Measurements from ENCODE around the gene DNAH2.

The DNAH2 gene

DNA sequence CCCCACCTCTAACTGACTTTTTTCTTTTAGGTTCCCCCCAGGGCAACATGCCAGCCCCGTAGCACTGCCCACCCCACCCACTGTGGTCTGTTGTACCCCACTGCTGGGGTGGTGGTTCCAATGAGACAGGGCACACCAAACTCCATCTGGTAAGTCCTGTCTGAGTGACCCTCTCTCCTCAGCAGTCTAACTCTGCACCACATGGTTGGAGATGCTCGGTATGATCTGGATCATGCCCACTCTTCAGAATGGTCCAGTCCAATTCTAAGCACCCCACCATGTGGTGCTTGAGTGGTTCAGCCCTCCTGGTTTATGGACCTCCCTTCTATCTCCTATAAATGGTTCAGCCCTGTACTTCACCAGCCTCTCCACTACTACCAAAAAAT is 122.3 kb downstream of the DNAH2 start:
- no peak for DNase-seq (ENCODE audit: low spot score)

DNA sequence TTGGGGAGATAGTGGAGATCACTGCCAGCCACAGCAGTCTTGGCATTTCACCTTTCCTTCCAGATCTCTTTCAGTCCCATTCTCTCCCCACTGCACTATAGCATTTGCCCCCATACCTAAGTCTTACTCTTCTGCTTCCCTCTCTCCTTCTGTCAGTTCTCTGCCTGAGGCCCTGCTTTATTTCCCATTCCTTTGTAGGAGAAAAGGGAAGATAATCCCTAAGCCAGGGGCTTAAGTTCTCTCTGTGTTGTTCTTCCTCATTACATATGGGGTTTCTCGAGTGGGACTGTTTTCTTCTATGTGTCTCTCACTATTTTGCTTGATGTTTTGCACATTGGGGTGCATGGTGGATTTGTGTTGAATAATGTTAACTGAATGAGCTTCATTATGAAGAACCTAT is 122.9 kb downstream of the DNAH2 start:
- DNase-seq (ENCODE audit: low spot score) = no peak

DNA sequence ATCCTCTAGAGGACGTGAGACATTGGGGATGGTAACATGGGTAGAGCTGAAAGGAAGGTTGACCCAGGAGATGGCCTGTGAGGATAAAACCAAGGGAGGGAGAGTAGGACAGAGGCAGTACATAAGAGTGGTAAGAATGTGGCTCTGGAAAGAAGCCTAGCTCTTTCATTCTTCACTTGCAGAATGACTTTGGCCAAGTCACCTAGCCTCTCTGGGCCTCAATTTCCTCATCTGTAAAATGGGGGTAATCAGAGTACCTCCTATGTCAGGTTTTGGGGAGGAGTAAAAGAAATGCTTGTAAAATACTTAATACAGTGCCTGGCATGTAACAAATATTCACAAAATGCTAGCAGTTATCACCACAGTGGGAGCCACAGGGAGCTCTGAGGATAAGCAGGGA is 123.3 kb downstream of the DNAH2 start:
- no peak for DNase-seq (ENCODE audit: low spot score)

DNA sequence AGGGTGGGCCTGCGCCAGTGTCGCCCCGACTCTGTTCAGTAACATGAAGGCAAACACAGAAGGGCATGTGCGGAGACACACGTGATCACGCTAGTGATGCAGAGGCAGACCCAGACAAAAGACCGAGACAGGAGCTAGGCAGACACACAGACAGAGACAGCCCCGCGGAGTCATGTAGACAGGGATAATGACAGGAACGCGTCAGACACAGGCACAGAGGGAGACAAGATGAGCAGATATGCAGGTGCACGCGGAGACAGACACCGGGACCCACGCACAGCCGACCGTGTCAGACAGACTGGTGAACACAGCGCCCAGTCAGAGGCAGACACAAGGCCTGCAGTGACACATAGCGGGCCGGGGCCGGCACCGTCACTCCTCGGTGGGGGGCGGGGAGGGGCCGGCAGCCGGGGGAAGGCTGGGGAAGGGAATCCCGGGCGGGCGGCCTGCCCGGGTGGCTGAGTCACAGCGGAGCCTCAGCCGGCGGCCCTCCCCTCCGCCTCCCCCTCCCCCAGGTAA is 123.9 kb downstream of the DNAH2 start:
- peak; percentile 89 for DNase-seq (ENCODE audit: low spot score)

DNA sequence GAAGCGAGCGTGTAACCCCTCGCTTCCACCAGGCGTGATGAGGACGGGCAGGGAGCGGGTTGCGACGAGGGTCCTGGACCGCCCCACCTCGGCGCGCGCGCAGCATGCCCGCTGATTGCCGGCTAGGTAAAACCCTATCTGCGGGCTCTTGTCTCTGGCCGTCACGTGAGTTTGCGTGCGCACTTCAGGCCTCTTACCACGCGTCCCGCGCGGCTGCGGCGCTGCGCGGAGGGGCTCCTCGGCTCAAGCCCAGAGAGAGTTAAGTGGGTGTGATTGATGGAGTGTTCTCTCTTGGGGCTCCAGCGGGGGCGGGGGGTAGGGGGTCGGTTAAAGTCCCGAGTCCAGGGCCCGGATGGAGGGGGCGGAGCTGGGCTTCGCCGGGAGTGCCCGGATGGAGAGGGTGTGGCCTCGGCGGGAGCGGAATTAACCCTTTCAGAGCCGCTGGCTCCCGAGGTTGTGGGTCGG is 124.4 kb downstream of the DNAH2 start:
- peak; percentile 89 for DNase-seq (ENCODE audit: low spot score)

DNA sequence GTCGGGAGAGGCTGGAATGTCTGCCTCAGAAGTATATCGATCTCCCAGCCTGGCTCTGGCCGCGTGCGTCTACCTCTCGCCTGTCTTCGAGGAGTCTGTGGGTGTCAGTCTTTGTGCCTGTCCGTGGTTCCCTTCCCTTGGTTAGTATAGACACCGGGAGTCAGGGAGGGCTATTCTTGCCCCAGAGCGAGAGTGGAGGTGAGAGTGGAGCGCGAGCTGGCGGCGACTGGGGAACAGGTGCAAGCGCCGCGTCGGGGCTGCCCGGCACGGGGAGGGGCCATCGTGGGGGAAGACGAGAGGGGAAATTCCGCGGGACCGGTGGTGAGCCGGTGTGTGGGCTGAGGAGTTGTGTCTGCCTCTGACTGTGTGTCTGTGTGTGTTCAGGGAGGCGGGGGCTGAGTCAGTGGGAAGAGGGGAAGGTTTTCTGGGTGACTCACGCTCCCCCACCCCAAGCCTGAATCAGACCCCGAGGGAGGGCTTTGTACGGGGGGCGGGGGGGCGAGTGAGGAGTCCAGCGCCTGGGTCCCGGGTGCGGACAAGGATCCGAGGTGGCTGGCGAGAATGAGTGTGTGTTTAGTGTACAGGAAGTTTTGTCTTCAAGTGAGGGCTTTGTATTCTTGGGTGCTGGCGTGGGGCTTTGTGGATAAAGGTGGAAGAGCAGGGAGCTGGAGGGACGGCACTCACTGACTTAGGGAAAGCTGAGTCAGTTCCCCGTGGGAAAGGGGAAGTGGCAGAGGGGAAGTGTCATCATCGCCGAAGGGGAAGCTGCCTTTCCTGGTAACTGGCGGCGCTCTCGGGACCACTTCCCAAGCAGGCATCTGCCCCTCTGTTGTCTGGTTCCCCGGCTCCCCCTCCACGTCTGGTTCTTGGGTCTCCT is 125.1 kb downstream of the DNAH2 start:
- peak; percentile 67 for DNase-seq (ENCODE audit: low spot score)

DNA sequence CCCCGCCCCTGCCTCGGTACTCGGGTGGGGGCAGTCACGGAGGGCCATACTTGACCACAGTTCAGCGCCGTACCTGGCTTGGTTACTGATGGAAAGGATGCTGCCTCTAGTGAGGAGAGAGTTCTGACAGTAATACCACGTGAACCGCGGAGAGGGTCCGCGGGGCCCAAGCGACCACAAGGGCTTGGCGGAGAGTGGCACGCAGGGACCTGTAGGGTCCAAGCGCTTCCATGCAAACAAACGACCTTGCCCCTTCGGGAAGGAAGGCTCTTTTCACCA is 125.7 kb downstream of the DNAH2 start:
- DNase-seq (ENCODE audit: low spot score) = no peak

DNA sequence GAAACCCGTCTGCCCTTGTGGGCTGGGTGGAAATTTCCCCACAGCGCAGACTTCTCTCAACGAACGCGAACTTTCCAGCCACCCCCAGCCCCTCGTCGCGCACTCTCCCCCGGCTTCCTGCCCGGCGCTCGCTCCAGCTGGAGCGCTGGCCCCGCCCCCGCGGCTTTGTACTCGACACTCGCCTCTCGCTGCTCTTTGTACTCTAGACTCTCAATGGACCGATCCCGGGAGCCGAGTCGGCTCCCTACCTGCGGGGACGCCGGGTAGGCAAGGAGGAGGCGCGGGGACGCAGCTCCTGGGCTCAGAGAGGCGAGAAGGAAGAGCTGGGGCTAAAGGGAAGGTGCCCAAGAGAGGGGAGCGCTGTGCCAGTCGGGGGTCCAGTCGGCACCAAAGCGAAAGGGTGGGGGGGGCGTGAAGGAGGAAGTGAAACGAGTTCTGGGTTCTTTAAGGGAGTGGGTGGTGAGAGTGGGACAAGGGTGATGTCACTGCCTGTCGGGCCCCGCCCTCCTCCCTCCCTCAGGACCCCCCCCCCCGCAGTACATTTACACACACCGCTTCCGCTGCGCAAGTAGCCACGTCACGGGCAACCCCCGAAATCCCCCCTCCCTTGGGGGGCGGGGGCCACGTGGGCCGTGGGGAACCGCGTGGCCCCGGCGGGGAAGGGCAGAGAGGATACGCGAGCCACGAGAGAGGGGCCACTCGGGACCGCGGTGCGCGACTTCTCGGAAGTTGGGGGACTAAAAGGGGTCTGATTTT is 126.2 kb downstream of the DNAH2 start:
- peak; percentile 73 for DNase-seq (ENCODE audit: low spot score)

DNA sequence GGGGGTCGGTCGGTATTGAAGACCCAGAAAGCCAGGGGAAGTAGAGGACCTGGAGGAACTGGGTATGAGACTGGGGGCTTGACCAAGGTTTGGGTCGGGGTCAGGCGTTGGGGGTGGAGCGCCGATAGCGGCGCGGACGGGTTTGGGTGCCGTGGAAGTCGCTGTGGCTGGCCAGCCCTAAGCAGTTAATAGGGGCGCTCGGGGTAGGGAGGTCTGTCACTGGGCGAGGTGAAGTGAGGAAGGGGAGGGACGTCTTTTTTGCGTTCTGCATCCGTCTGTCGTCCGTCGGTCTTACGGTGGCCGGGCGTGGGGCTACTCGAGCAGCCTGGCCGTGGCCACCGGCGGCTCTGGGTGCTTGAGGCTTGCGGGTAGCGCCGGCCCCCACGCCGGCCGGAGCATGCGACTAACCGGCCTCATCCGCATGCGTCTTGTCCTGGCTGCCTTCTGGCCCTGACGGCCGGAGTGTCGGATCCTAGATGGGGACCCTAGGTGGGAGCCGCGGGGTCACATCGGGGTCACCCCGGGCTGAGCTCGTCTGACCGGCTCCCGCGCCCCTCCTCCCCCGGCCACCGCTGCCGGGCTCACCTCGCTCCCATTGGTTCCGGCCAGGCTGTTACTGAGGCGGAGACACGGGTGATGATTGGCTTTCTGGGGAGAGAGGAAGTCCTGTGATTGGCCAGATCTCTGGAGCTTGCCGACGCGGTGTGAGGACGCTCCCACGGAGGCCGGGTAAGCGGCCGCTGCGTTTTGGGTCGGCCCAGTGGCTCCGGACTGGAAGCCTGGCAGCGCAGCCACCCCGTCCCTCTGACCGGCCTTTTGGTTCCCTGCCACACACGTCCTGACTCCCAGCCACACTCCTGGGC is 127.0 kb downstream of the DNAH2 start:
- DNase-seq (ENCODE audit: low spot score) = peak; percentile 97

DNA sequence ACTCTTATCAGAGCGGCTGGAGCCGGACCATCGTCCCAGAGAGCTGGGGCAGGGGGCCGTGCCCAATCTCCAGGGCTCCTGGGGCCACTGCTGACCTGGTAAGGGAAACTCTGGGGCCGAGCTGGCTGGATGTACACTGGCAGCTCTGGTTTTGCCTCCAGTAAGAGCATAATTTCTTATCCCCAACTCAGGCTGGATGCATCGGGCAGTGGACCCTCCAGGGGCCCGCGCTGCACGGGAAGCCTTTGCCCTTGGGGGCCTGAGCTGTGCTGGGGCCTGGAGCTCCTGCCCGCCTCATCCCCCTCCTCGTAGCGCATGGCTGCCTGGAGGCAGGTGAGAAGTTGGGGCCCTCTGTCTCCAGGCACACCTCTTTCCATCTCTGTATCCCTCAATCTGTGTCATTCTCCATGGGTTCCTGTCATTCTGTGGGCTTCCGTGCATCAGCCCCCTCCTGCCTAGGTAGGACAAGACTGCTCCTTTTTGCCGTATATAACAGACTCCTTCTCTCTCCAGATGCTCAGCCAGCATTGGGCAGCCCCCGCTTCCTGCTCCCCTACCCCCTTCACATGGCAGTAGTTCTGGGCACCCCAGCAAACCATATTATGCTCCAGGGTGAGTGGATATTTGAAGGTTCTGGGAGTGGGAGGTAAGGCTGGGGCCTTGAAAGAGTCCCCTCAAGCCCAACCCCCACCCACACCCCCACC is 128.0 kb downstream of the DNAH2 start:
- no peak for DNase-seq (ENCODE audit: low spot score)

DNA sequence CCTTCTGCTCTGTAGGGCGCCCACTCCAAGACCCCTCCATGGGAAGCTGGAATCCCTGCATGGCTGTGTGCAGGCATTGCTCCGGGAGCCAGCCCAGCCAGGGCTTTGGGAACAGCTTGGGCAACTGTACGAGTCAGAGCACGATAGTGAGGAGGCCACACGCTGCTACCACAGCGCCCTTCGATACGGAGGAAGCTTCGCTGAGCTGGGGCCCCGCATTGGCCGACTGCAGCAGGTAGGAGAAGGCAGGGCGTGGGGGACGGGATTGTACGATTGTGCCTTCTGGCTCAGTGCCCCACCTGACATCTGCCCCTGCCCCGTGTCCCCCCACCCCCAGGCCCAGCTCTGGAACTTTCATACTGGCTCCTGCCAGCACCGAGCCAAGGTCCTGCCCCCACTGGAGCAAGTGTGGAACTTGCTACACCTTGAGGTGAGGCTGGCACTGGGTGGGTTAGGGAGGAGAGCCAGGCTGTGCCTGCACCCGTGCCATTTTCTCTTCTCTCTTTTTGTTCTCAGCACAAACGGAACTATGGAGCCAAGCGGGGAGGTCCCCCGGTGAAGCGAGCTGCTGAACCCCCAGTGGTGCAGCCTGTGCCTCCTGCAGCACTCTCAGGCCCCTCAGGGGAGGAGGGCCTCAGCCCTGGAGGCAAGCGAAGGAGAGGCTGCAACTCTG is 128.7 kb downstream of the DNAH2 start:
- DNase-seq (ENCODE audit: low spot score) = no peak

DNA sequence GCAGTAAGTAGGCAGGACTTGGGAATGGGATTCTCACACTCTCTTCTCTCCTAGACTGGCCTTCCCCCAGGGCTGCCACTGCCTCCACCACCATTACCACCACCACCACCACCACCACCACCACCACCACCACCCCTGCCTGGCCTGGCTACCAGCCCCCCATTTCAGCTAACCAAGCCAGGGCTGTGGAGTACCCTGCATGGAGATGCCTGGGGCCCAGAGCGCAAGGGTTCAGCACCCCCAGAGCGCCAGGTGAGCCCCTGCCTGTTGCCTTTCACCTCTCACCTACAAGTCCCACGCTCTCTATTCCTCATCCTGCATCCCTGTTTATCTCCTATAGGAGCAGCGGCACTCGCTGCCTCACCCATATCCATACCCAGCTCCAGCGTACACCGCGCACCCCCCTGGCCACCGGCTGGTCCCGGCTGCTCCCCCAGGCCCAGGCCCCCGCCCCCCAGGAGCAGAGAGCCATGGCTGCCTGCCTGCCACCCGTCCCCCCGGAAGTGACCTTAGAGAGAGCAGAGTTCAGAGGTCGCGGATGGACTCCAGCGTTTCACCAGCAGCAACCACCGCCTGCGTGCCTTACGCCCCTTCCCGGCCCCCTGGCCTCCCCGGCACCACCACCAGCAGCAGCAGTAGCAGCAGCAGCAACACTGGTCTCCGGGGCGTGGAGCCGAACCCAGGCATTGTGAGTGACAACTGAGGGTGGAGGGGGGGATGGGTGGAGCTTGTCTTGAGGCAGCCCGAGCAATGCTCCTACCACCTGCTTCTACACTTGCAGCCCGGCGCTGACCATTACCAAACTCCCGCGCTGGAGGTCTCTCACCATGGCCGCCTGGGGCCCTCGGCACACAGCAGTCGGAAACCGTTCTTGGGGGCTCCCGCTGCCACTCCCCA is 129.5 kb downstream of the DNAH2 start:
- DNase-seq (ENCODE audit: low spot score) = no peak

DNA sequence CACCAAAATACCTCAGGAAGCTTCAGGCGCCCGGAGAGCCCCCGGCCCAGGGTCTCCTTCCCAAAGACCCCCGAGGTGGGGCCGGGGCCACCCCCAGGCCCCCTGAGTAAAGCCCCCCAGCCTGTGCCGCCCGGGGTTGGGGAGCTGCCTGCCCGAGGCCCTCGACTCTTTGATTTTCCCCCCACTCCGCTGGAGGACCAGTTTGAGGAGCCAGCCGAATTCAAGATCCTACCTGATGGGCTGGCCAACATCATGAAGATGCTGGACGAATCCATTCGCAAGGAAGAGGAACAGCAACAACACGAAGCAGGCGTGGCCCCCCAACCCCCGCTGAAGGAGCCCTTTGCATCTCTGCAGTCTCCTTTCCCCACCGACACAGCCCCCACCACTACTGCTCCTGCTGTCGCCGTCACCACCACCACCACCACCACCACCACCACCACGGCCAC is 130.6 kb downstream of the DNAH2 start:
- DNase-seq (ENCODE audit: low spot score) = no peak

DNA sequence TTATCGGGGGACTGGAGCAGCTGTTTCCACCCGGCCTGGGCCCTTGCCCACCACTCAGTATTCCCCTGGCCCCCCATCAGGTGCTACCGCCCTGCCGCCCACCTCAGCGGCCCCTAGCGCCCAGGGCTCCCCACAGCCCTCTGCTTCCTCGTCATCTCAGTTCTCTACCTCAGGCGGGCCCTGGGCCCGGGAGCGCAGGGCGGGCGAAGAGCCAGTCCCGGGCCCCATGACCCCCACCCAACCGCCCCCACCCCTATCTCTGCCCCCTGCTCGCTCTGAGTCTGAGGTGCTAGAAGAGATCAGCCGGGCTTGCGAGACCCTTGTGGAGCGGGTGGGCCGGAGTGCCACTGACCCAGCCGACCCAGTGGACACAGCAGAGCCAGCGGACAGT is 131.2 kb downstream of the DNAH2 start:
- DNase-seq (ENCODE audit: low spot score) = no peak

DNA sequence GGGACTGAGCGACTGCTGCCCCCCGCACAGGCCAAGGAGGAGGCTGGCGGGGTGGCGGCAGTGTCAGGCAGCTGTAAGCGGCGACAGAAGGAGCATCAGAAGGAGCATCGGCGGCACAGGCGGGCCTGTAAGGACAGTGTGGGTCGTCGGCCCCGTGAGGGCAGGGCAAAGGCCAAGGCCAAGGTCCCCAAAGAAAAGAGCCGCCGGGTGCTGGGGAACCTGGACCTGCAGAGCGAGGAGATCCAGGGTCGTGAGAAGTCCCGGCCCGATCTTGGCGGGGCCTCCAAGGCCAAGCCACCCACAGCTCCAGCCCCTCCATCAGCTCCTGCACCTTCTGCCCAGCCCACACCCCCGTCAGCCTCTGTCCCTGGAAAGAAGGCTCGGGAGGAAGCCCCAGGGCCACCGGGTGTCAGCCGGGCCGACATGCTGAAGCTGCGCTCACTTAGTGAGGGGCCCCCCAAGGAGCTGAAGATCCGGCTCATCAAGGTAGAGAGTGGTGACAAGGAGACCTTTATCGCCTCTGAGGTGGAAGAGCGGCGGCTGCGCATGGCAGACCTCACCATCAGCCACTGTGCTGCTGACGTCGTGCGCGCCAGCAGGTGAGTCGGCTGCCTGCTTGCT is 131.7 kb downstream of the DNAH2 start:
- DNase-seq (ENCODE audit: low spot score) = no peak

DNA sequence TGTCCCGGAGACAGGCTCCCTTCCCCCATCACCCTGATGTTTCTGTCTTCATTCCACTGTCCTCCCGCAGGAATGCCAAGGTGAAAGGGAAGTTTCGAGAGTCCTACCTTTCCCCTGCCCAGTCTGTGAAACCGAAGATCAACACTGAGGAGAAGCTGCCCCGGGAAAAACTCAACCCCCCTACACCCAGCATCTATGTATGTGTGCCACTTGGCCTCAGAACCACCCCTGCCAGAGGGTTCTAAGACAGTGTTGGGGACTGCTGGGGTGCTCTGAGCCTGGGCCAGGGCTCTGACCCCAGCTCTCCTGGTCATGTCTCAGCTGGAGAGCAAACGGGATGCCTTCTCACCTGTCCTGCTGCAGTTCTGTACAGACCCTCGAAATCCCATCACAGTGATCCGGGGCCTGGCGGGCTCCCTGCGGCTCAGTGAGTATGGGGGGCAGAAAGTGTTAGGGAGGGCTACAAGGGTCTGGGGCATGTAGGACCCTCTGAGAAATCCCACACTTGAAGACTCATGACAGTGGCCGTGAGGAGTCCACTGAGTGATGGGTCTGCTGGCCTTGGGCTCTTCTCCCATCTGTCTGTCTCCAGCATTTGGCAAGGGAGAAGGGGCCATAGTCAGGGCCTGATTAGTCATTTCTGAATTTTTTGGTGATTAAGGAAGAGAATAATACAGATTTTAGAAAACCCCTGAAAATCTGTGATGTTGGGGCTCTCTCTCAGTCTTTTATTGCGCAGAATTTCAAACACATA is 132.4 kb downstream of the DNAH2 start:
- no peak for DNase-seq (ENCODE audit: low spot score)

DNA sequence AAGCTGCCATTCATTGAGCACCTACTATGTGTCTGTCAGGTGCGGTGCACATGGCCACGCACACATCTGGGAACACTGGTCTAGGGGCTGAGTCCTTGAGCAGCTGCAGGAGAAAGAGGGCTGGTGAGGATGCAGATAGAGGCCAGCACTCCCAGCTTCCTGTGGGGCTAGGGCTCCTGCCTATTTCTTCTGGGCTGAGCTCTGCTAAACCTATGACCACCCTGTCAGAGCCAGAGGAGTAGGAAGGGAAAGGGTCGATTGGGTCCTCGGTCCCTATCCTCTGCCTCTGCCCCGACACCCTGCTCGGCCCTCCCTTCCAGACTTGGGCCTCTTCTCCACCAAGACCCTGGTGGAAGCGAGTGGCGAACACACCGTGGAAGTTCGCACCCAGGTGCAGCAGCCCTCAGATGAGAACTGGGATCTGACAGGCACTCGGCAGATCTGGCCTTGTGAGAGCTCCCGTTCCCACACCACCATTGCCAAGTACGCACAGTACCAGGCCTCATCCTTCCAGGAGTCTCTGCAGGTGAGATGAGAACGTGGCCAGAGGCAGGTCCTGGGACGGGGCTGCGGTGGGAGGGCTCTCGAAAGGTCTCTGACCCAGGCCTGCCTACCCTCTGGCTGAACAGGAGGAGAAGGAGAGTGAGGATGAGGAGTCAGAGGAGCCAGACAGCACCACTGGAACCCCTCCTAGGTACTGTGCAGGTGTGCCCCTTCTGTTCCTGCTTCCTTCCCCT is 133.3 kb downstream of the DNAH2 start:
- no peak for DNase-seq (ENCODE audit: low spot score)
